HEK293 (cell line): ENCODE data around the gene CAMK2G.

Source experiments
- CTCF ChIA-PET: fragments of 350-600 bp; formaldehyde crosslinking; extraction: SDS; loops from one replicate; lab custom pipeline; 2021; ENCODE audit warnings: antibody characterized with exemption; lab: Yijun Ruan, JAX
- POLR2A ChIA-PET: fragments of 300-600 bp; formaldehyde crosslinking; extraction: SDS; loops from one replicate; lab custom pipeline; 2020; ENCODE audit warnings: antibody characterized with exemption, inconsistent platforms; lab: Yijun Ruan, JAX
- H3K27ac ChIP-seq: fragments of 200-500 bp; sonication (Bioruptor generic); 2 replicates; pipeline ENCODE4 v1.5.1; 2014; ENCODE audit warnings: low read depth, low read length, control low read depth, inconsistent platforms; ENCODE audit errors: extremely low read depth
- H3K36me3 ChIP-seq, 2 experiments: fragments of 200-500 bp in 1 of 2; sonication (Bioruptor generic) in 1 of 2; 1 replicate in 1 of 2; 2 replicates in 1 of 2; pipeline ENCODE4 v1.5.1; 2014 to 2017; ENCODE audit warnings: inconsistent platforms in 2 of 2, low read length in 2 of 2; ENCODE audit not compliant: control insufficient read depth in 2 of 2, insufficient read depth in 1 of 2
- H3K4me1 ChIP-seq: fragments of 200-500 bp; sonication (Bioruptor generic); 2 replicates; pipeline ENCODE4 v1.5.1; 2014; ENCODE audit warnings: mild to moderate bottlenecking, low read length, inconsistent platforms; ENCODE audit not compliant: control insufficient read depth, insufficient read depth
- H3K4me3 ChIP-seq: 2 replicates; pipeline ENCODE4 v1.5.1; 2011; ENCODE audit warnings: low read depth, mild to moderate bottlenecking, control low read depth, low read length, moderate library complexity
- H3K9me3 ChIP-seq: fragments of 200-500 bp; sonication (Bioruptor generic); 2 replicates; pipeline ENCODE4 v1.5.1; 2014; ENCODE audit warnings: low read depth, low read length, inconsistent platforms; ENCODE audit not compliant: control insufficient read depth, insufficient read depth
- GLI2 ChIP-seq: fragments of 450-650 bp; formaldehyde crosslinking; IDR thresholded peaks from 2 replicates; pipeline ENCODE4; 2017; ENCODE audit warnings: missing biosample characterization, missing genetic modification characterization, low read depth, borderline replicate concordance
- HOXD13 ChIP-seq: sonication (generic); formaldehyde crosslinking; IDR thresholded peaks from 2 replicates; pipeline ENCODE4 v1.8.0; 2022; ENCODE audit warnings: missing genetic modification reagents, borderline replicate concordance
- KLF16 ChIP-seq: fragments of 450-650 bp; formaldehyde crosslinking; IDR thresholded peaks from 2 replicates; pipeline ENCODE4 v1.5.1; 2017; ENCODE audit warnings: missing biosample characterization, missing genetic modification characterization
- MYNN ChIP-seq: fragments of 450-650 bp; formaldehyde crosslinking; IDR thresholded peaks from 2 replicates; pipeline ENCODE4 v1.5.1; 2016; ENCODE audit warnings: missing biosample characterization, missing genetic modification characterization, borderline replicate concordance
- RBAK ChIP-seq: fragments of 450-650 bp; formaldehyde crosslinking; IDR thresholded peaks from 2 replicates; pipeline ENCODE4 v1.5.1; 2016; ENCODE audit warnings: missing biosample characterization, missing genetic modification characterization
- SCRT2 ChIP-seq: fragments of 450-650 bp; formaldehyde crosslinking; IDR thresholded peaks from 2 replicates; pipeline ENCODE4 v1.5.1; 2016; ENCODE audit warnings: missing biosample characterization, missing genetic modification characterization
- SP3 ChIP-seq: fragments of 450-650 bp; formaldehyde crosslinking; IDR thresholded peaks from 2 replicates; pipeline ENCODE4 v1.5.1; 2016; ENCODE audit warnings: missing biosample characterization, missing genetic modification characterization
- ZNF146 ChIP-seq: fragments of 450-650 bp; formaldehyde crosslinking; IDR thresholded peaks from 2 replicates; pipeline ENCODE4 v1.5.1; 2016; ENCODE audit warnings: missing biosample characterization, missing genetic modification characterization
- ZNF16 ChIP-seq: fragments of 450-650 bp; formaldehyde crosslinking; IDR thresholded peaks from 2 replicates; pipeline ENCODE4 v1.5.1; 2016; ENCODE audit warnings: low read depth, missing biosample characterization, missing genetic modification characterization
- ZNF24 ChIP-seq: fragments of 450-650 bp; formaldehyde crosslinking; IDR thresholded peaks from 2 replicates; pipeline ENCODE4 v1.5.1; 2016; ENCODE audit warnings: missing biosample characterization, missing genetic modification characterization
- ZNF354C ChIP-seq: fragments of 450-650 bp; formaldehyde crosslinking; IDR thresholded peaks from 2 replicates; pipeline ENCODE4 v1.5.1; 2016; ENCODE audit warnings: missing biosample characterization, missing genetic modification characterization, low read depth, borderline replicate concordance
- ZNF391 ChIP-seq: fragments of 450-650 bp; formaldehyde crosslinking; IDR thresholded peaks from 2 replicates; pipeline ENCODE4 v1.5.1; 2016; ENCODE audit warnings: low read depth, missing biosample characterization, missing genetic modification characterization, borderline replicate concordance
- ZNF426 ChIP-seq: fragments of 450-650 bp; formaldehyde crosslinking; IDR thresholded peaks from 2 replicates; pipeline ENCODE4 v1.5.1; 2017; ENCODE audit warnings: missing biosample characterization, missing genetic modification characterization, mild to moderate bottlenecking, inconsistent platforms, moderate library complexity
- ZNF510 ChIP-seq: fragments of 450-650 bp; formaldehyde crosslinking; IDR thresholded peaks from 2 replicates; pipeline ENCODE4 v1.5.1; 2018; ENCODE audit warnings: mild to moderate bottlenecking, missing genetic modification characterization, missing biosample characterization; ENCODE audit not compliant: insufficient replicate concordance
- ZNF623 ChIP-seq: fragments of 450-650 bp; formaldehyde crosslinking; IDR thresholded peaks from 2 replicates; pipeline ENCODE4 v1.5.1; 2016; ENCODE audit warnings: missing biosample characterization, missing genetic modification characterization
- ZNF658 ChIP-seq: fragments of 450-650 bp; formaldehyde crosslinking; IDR thresholded peaks from 2 replicates; pipeline ENCODE4; 2016; ENCODE audit warnings: missing biosample characterization, missing genetic modification characterization
- ZNF768 ChIP-seq: fragments of 450-650 bp; formaldehyde crosslinking; IDR thresholded peaks from 2 replicates; pipeline ENCODE4 v1.5.1; 2018; ENCODE audit warnings: missing biosample characterization, mild to moderate bottlenecking, missing genetic modification characterization
- ZSCAN5A ChIP-seq: fragments of 450-650 bp; formaldehyde crosslinking; IDR thresholded peaks from 2 replicates; pipeline ENCODE4 v1.5.1; 2016; ENCODE audit warnings: missing biosample characterization, missing genetic modification characterization
- TF ChIP-seq, protein P1 (sequence below): fragments of 450-650 bp; formaldehyde crosslinking; IDR thresholded peaks from 2 replicates; pipeline ENCODE4 v1.5.1; 2016; ENCODE audit warnings: missing biosample characterization, missing genetic modification characterization, borderline replicate concordance
- TF ChIP-seq, protein P2 (sequence below): fragments of 450-650 bp; formaldehyde crosslinking; IDR thresholded peaks from 2 replicates; pipeline ENCODE4 v1.5.1; 2016; ENCODE audit warnings: missing biosample characterization, missing genetic modification characterization

CAMK2G gene

GRCh38 chr10:73790886-73791625 is 83.3 kb downstream of the CAMK2G start:
- no peaks in the 10 kb centered on the region for H3K4me1 ChIP-seq
- TF ChIP-seq ZNF510 (tag by site-specific recombination) (no peak), ZSCAN5A (tag by site-specific recombination) (no peak), MYNN (no peak), ZNF146 (no peak), SP3 (tag by site-specific recombination) (no peak), ZNF426 (no peak)
- H3K4me3 ChIP-seq, result no peak overlapping the region
- H3K9me3 ChIP-seq, result no peaks in the 10 kb centered on the region
- POLR2A ChIA-PET, result interaction anchor here (1.0 kb wide), 1 partner anchor 19 kb away, joined by 3 read pairs; no protein-coding TSS in a partner anchor
- CTCF ChIA-PET, result no interaction called here
- H3K27ac ChIP-seq, result no peak overlapping the region
- H3K36me3 ChIP-seq, result peaks cover 13 to 84% of the 10 kb centered on the region in 2 experiments

DNA sequence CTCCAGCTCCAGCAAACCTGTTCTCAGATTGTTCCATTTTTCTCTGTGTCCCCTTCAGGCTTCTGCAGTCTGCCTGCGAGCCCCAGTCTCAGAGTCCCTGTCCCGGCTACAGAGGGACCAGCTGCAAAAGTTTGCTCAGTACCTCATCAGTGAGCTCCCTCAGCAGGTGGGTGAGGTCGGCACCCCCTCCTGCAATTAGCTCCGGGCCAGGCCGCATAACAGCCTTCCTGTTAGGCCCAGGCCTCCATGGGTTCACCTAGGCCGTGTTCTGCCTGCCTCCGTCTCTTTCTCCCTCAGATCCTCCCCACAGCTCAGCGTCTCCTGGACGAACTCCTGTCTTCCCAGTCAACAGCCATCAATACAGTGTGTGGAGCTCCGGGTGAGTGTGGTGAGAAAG is 84.7 kb downstream of the CAMK2G start:
- Histone ChIP-seq H3K4me1 (peaks cover 3% of the 10 kb centered on the region; the same call in 1 of the 2 replicates), H3K4me3 (no peak overlapping the region), H3K27ac (no peak overlapping the region), H3K36me3 (peaks cover 2 to 70% of the 10 kb centered on the region in 2 experiments), H3K9me3 (no peaks in the 10 kb centered on the region)
- TF ChIP-seq ZNF16 (tag by site-specific recombination) (no peak), ZNF24 (tag by site-specific recombination) (no peak), ZNF354C (no peak), GLI2 (tag by site-specific recombination) (no peak), SCRT2 (no peak), HOXD13 (CRISPR knock-in tag) (no peak), ZNF391 (tag by site-specific recombination) (no peak), ZNF768 (tag by site-specific recombination) (no peak), ZNF623 (tag by site-specific recombination) (no peak), RBAK (tag by site-specific recombination) (no peak), ZNF658 (tag by site-specific recombination) (no peak), KLF16 (tag by site-specific recombination) (no peak)
- TF ChIP-seq, protein P1, sequence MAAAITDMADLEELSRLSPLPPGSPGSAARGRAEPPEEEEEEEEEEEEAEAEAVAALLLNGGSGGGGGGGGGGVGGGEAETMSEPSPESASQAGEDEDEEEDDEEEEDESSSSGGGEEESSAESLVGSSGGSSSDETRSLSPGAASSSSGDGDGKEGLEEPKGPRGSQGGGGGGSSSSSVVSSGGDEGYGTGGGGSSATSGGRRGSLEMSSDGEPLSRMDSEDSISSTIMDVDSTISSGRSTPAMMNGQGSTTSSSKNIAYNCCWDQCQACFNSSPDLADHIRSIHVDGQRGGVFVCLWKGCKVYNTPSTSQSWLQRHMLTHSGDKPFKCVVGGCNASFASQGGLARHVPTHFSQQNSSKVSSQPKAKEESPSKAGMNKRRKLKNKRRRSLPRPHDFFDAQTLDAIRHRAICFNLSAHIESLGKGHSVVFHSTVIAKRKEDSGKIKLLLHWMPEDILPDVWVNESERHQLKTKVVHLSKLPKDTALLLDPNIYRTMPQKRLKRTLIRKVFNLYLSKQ (tag by site-specific recombination), result no peak
- TF ChIP-seq, protein P2, sequence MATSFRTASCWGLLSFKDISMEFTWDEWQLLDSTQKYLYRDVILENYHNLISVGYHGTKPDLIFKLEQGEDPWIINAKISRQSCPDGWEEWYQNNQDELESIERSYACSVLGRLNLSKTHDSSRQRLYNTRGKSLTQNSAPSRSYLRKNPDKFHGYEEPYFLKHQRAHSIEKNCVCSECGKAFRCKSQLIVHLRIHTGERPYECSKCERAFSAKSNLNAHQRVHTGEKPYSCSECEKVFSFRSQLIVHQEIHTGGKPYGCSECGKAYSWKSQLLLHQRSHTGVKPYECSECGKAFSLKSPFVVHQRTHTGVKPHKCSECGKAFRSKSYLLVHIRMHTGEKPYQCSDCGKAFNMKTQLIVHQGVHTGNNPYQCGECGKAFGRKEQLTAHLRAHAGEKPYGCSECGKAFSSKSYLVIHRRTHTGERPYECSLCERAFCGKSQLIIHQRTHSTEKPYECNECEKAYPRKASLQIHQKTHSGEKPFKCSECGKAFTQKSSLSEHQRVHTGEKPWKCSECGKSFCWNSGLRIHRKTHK, result no peak
- CTCF ChIA-PET, result no interaction called here
- POLR2A ChIA-PET, result no interaction called here
